DMS 273 (cell line): ENCODE measurements around the gene KCNJ14.

ENCODE experiments used
- DNase-seq: peaks from one replicate; lab custom pipeline; 2025; ENCODE audit not compliant: unreplicated experiment; lab: John Stamatoyannopoulos, UW

KCNJ14 gene

GRCh38 chr19:48469934-48470680 is 14.7 kb downstream of the KCNJ14 start:
- DNase-seq, result no peak

GRCh38 chr19:48470856-48471255 is 15.5 kb downstream of the KCNJ14 start:
- DNase-seq, result no peak

GRCh38 chr19:48471836-48472235 is 16.5 kb downstream of the KCNJ14 start:
- no peak for DNase-seq

GRCh38 chr19:48473161-48473966 is 18.0 kb downstream of the KCNJ14 start:
- DNase-seq, result no peak

DNA sequence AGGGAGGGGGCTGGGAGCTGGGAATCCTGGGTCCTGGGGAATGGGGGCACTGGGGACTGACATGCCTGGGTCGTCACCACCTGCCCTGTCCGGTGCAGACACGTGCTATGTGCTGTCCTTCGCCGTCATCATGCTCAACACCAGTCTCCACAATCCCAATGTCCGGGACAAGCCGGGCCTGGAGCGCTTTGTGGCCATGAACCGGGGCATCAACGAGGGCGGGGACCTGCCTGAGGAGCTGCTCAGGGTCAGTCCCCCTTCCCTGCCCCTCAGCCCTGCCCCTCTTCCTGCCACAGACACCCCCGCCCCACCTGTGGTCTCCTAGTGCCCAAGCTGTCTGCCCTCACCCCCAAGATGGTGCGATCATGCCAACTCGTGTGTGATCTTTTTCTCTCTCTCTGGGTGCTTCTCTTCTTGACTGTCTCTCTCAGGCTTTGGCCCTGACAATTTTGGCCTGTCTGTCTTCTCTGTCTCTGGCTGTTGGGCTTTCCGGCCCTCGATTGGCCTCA is 18.8 kb downstream of the KCNJ14 start:
- no peak for DNase-seq

DNA sequence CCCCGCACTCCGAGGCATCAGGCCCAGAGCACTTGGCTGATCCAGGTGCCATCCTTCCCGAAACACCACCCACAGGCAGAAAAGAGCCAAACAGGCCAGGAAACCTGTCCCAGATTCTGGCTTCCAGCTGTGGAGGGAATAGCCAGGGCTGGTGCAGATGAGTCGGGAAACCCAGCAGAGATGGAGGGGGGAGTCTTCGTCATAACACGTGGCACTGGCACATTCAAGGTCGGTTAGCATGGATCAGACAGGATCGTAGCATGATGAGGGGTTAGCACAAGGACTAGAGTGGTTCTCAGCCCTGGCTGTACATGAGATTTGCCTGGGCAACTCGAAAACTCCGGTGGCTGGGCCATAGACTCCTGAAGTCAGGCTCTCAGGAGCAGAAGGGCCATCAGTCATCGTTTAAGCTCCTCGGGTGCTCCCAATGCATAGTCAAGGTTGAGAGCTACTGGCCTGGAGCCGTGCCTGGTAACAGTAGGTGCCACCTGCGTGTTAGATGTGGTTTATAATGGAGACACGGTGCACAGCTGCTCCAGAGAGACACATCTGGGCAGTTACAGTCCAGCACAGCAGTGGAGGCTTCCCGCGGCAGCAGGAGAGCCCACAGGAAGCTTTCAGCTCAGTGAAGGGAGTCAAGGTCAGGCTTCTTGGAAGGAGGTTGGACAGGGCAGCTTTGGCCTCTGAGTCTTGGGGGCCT is 20.1 kb downstream of the KCNJ14 start:
- no peak for DNase-seq

DNA sequence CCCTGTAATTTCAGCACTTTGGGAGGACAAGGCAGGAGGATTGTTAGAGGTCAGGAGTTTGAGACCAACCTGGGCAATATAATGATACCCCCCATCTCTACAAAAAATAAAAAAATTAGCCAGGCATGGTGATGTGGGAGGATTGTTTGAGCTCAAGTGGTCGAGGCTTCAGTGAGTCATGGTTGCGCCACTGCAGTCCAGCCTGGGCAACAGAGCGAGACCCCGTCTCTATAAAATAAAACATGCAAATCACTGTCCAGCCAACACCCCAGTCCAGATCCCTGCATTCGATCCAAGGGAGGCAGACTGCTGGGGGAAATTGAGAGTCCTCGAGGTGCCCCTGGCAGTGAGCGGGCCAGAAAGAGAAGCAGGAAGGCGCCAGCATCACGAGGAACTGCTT is 20.8 kb downstream of the KCNJ14 start:
- no peak for DNase-seq

DNA sequence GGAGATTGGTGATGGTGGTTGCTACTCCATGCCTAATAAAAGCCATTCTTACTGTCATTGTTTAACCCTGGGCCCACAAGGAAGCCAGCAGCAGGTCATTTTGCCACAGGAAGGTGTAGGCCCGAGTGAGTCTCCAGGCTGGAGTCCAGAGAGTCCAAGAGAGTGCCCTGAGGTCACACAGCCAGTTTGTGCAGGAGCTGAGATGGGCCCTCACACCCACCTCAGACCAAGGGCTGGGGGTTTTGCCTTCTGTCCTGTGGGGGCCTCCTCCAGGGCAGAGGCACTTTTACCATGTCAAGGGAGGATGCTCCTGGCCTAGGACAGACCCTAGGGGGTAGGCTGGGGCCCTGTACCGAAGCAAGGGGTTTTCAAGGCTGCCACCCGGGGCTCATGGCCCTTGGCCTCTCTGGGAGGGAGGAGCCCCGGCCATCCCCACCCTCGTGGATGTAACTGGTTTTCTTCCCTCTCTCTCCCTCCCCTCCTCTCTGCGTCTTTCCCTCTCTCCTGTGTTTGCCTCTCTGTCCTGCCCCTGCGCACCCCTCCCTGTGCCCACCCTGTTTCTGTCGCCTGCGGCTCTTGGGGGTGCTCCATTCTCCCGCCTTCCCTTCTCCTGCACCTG is 21.8 kb downstream of the KCNJ14 start:
- no peak for DNase-seq

GRCh38 chr19:48477698-48478338 is 22.4 kb downstream of the KCNJ14 start:
- no peak for DNase-seq

- DNase-seq, result no peak
These were observed 23.2 kb downstream of the KCNJ14 start for GRCh38 chr19:48478339-48479256.

DNA sequence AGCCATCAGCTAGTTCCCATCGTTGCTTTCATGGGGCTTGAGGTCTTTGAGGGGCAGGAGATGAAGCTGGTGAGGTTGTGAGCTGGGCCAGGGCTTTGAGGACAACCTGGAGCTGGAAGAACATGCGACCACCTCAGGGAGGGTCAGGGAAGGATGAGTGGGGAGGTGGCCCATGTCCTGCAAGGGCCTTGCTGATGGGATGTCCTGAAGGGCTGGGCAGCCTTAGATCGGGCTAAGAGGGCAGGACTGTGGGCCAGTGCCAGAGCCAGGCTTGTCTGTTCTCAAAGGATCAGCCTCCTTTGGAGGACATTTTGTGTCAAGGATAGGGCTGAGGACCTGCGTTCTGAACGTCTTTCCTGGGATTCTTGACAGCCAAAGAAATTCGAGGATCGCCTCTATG is 24.3 kb downstream of the KCNJ14 start:
- no peak for DNase-seq

- no peak for DNase-seq
These were observed 24.8 kb downstream of the KCNJ14 start for GRCh38 chr19:48480183-48480557.

- no peak for DNase-seq
These were observed 25.5 kb downstream of the KCNJ14 start for GRCh38 chr19:48480558-48481500.

DNA sequence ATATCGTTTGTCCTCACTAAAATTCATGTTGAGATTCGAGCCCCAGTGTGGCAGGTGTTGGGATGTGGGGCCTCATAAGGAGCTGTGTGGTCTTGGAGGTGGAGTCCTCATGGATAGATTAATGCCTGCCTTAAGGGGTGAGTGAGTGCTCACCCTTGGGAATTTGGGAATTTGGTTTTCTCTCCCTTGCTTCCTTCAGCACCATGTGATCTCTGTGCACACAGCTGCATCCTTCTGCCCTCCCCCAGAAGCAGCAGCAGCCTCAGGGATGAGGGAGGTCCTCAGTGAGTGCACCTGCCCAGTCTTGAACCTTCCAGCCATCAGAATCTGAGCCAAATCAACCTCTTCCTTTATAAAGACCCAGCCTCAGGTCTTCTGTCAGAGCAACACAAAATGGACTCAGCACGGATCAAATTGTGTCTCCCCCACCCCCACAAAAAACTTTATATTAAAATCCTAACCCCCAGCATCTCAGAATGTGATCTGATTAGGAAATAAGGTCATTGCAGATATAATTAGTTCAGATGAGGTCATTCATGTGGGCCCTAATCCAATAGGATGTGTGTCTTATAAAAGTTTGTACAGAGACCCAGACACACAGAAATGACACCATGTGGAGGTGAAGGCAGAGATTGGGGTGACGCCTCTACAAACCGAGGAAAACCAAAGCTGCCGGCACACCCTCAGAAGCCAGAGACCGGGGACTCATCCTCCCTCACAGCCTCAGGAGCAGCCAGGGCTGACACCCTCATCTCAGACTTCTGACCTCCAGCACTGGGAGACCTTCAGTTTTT is 26.7 kb downstream of the KCNJ14 start:
- peak; percentile 47 for DNase-seq

DNA sequence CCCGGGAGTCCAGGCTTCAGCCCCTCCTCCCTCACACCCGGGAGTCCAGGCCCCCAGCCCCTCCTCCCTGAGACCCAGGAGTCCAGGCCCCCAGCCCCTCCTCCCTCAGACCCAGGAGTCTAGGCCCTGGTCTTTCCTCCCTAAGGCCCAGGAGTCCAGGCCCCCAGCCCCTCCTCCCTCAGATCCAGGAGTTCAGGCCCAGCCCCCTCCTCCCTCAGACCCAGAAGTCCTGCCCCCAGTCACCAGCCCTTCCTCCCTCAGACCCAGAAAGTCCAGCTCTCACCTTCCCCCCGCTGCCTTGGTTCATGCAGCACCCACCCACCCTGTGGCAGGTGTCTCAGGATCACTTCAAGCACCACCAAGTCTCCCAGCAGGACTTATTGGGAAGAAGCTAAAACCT is 27.9 kb downstream of the KCNJ14 start:
- DNase-seq, result no peak

- no peak for DNase-seq
These were observed 29.0 kb downstream of the KCNJ14 start for GRCh38 chr19:48484247-48484893.

DNA sequence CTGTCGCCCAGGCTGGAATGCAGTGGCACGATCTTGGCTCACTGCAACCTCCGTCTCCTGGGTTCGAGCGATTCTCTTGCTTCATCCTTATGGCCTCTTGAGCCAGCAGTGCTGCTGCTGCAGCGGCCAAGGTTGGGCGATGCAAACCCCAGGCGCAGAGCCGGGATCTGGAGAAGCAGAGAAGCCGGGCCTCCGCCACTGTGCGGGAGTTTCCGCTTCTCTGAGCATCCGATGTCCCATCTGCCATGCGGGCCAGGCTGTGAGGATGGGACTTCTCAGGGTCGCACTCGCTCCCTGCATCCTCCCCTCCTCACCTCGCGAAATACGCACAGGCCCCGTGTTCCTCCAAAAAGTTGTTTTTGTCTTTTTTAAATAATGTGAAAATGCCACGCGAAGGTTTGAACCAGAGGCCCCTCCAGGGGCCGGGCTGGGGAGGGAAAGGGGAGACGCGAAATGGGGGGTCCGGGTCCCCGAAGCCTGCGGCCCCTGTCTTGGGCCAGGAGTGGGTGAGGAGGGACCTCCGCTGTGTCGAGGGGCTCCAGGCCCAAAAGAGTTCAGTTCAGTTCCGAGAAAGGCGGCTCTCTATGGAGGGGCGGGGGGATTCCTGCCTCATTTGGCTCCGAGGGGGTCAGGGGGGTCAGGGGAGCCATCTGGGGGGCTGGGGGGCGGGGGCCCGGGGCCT is 29.7 kb downstream of the KCNJ14 start:
- peak; percentile 70 for DNase-seq
